DND-41 (cell line): Measurements from ENCODE around the gene SLC27A3.
A peak's percentile ranks its signal among the peaks of the same experiment; 100 is the strongest.

Experiments used
- ATAC-seq: fragments of 200-7000 bp; cut with Tn5 transposase; 3 replicates; pipeline ENCODE4 v1.9.1; 2021; ENCODE audit warnings: low read depth; ENCODE audit not compliant: insufficient read depth
- DNase-seq: peaks from one replicate; pipeline ENCODE4 v3.0.0-alpha.2; 2020
- H2AFZ ChIP-seq: 2 replicates; pipeline ENCODE4 v1.6.0; 2012; ENCODE audit warnings: low read depth, low read length
- H3K27ac ChIP-seq: 2 replicates; pipeline ENCODE4 v1.5.1; 2012; ENCODE audit warnings: low read length, inconsistent platforms
- H3K27me3 ChIP-seq: fragments of 200-600 bp; sonication (generic); 2 replicates; pipeline ENCODE4 v1.6.0; 2012; ENCODE audit warnings: low read length, mild to moderate bottlenecking, inconsistent platforms; ENCODE audit not compliant: insufficient read depth, poor library complexity
- H3K36me3 ChIP-seq: 2 replicates; pipeline ENCODE4 v1.5.1; 2012; ENCODE audit warnings: low read length, inconsistent platforms; ENCODE audit not compliant: insufficient read depth
- H3K4me1 ChIP-seq: 2 replicates; pipeline ENCODE4 v1.5.1; 2012; ENCODE audit warnings: mild to moderate bottlenecking, low read length; ENCODE audit not compliant: insufficient read depth
- H3K4me2 ChIP-seq: 2 replicates; pipeline ENCODE4 v1.6.0; 2012; ENCODE audit warnings: mild to moderate bottlenecking, moderate library complexity, low read length, inconsistent platforms; ENCODE audit not compliant: insufficient read depth
- H3K4me3 ChIP-seq, 2 experiments: fragments of 200-600 bp in 1 of 2; shearing (Covaris generic) in 1 of 2; 2 replicates each; pipeline ENCODE4 v1.5.1; 2012 to 2016; ENCODE audit warnings: inconsistent platforms in 2 of 2, low read length in 2 of 2, mild to moderate bottlenecking in 2 of 2, low read depth in 1 of 2, moderate library complexity in 1 of 2
- H3K79me2 ChIP-seq: 2 replicates; pipeline ENCODE4 v1.6.0; 2012; ENCODE audit warnings: low read length, inconsistent platforms; ENCODE audit not compliant: insufficient read depth
- H3K9ac ChIP-seq: 2 replicates; pipeline ENCODE4 v1.6.0; 2012; ENCODE audit warnings: low read depth, mild to moderate bottlenecking, inconsistent platforms, low read length, moderate library complexity
- H3K9me3 ChIP-seq: 2 replicates; pipeline ENCODE4 v1.5.1; 2012; ENCODE audit warnings: low read length, moderate library complexity, mild to moderate bottlenecking, inconsistent platforms; ENCODE audit not compliant: insufficient read depth, severe bottlenecking
- H4K20me1 ChIP-seq: 2 replicates; pipeline ENCODE4 v1.6.0; 2012; ENCODE audit warnings: low read length; ENCODE audit not compliant: insufficient read depth
- EZH2 ChIP-seq: IDR thresholded peaks from 3 replicates; pipeline ENCODE4 v1.6.1; 2012; ENCODE audit warnings: borderline replicate concordance, low read depth, mild to moderate bottlenecking, moderate library complexity, low read length, inconsistent platforms; ENCODE audit not compliant: severe bottlenecking
- TF ChIP-seq, protein P1 (sequence below): IDR thresholded peaks from 2 replicates; pipeline ENCODE4 v1.5.1; 2012; ENCODE audit warnings: borderline replicate concordance, low read length, moderate library complexity, mild to moderate bottlenecking; ENCODE audit not compliant: poor library complexity, severe bottlenecking; ENCODE audit errors: extremely low read depth

The SLC27A3 gene

DNA sequence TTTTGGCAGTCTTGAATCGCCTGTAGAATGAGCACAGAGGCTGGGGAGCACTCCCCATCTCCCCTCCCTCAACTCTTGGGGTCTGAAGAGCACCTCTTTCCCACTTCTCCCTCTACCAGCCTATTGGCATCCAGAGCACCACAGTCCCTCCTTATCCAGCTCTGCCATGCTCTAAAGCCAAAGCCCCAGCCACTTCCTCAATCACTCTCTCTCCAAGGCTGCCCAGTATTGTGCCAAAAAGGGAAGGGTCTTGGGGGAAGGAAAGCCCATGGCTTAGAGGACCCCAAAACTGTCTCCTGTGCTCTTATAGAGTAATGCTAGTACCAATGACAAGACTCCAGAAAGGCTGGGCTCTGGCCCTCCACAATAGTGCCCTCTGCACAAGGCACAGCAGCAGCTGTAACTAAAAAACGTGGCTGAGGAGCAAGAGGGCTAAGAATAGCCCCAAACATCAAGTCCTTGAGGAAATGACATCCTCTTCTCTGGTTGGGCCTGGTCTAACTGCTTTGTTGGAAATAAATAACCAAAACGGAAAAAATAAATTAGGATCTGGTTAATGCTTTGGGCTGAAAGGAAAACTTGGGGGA, 28.4 kb downstream of the SLC27A3 start:
- Histone ChIP-seq H2AFZ (no peak overlapping the region), H3K4me2 (no peak overlapping the region), H3K36me3 (peaks cover 20% of the 10 kb centered on the region), H3K4me3 (no peak overlapping the region), H3K4me1 (no peaks in the 10 kb centered on the region), H4K20me1 (no peaks in the 10 kb centered on the region; the same call in 1 of the 2 replicates), H3K27ac (no peak overlapping the region), H3K9me3 (no peaks in the 10 kb centered on the region), H3K27me3 (no peaks in the 10 kb centered on the region), H3K79me2 (no peaks in the 10 kb centered on the region), H3K9ac (no peak overlapping the region)
- DNase-seq, result no peak
- ATAC-seq, result no peak
- TF ChIP-seq, protein P1, sequence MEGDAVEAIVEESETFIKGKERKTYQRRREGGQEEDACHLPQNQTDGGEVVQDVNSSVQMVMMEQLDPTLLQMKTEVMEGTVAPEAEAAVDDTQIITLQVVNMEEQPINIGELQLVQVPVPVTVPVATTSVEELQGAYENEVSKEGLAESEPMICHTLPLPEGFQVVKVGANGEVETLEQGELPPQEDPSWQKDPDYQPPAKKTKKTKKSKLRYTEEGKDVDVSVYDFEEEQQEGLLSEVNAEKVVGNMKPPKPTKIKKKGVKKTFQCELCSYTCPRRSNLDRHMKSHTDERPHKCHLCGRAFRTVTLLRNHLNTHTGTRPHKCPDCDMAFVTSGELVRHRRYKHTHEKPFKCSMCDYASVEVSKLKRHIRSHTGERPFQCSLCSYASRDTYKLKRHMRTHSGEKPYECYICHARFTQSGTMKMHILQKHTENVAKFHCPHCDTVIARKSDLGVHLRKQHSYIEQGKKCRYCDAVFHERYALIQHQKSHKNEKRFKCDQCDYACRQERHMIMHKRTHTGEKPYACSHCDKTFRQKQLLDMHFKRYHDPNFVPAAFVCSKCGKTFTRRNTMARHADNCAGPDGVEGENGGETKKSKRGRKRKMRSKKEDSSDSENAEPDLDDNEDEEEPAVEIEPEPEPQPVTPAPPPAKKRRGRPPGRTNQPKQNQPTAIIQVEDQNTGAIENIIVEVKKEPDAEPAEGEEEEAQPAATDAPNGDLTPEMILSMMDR, result no peak
- TF ChIP-seq EZH2, result no peak

DNA sequence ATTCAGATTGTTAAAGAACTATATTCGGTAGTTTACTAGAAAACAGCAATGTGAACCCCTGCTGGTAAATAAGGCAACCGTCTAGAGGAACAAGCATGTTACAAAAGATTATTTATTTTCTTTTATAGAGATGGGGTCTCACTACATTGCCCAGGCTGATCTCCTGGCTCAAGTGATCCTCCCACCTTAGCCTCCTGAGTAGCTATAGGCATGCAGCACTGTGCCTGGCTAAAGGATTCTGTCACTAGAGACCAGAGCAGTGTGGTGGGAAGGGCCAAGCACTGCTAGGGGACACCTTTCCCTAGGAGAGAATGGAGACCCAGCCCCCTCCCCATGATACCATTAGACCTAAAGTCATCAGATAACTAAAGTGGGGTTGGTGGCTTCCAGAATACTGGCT, 28.9 kb downstream of the SLC27A3 start:
- DNase-seq (no peak), ATAC-seq (no peak)
- Histone ChIP-seq H3K9me3 (no peaks in the 10 kb centered on the region), H2AFZ (no peak overlapping the region), H3K27ac (no peak overlapping the region), H3K4me1 (no peaks in the 10 kb centered on the region), H3K4me3 (no peak overlapping the region), H3K36me3 (peaks cover 25% of the 10 kb centered on the region), H3K9ac (no peak overlapping the region), H3K4me2 (no peak overlapping the region), H4K20me1 (no peaks in the 10 kb centered on the region; the same call in 1 of the 2 replicates), H3K27me3 (no peaks in the 10 kb centered on the region), H3K79me2 (no peaks in the 10 kb centered on the region)
- TF ChIP-seq EZH2, result no peak
- TF ChIP-seq, protein P1, result no peak

DNA sequence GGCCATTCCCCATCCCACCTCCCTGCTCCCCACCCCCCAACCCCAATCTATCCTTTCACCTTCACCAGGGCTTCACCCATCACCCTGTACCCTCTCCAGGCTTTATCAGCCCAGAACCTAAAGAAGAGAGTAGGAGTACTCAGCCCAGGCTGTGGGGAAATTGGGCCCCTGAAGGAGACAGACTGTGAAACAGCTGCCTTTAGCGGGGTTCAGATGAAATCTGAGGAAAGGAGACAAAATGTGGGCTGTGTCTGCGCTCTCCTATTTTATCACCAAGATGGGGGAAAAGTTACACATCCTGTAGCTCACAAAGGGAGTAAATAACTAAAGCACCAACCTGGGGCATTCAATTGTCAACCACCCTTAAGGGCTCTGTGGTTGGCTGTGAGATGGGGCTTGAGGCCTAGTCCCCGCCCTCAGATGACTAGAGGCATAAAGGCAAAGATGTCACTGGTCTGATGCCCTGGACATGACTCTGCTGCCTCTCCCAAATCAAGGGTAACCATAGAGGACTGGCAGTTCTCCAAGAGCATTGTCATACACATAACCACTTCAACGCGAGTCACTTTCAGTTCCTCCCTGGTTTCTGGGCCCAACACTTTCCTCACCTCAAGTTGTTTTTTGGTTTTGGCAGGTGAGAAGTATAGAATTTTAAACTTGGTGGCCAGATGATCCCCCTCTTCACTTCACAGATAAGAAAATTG, 30.0 kb downstream of the SLC27A3 start:
- DNase-seq (no peak), ATAC-seq (peak; percentile 27; the same call in 1 of the 3 replicates)
- Histone ChIP-seq H3K79me2 (no peaks in the 10 kb centered on the region), H3K36me3 (peaks cover 36% of the 10 kb centered on the region), H2AFZ (no peak overlapping the region), H3K4me1 (no peaks in the 10 kb centered on the region), H3K27me3 (no peaks in the 10 kb centered on the region), H3K9ac (no peak overlapping the region), H3K4me2 (no peak overlapping the region), H3K4me3 (no peak overlapping the region), H3K27ac (no peak overlapping the region), H4K20me1 (no peaks in the 10 kb centered on the region; the same call in none of the 2 replicates), H3K9me3 (no peaks in the 10 kb centered on the region)
- no peak for TF ChIP-seq EZH2
- TF ChIP-seq, protein P1, result no peak
